OCI-LY1 (cell line): ENCODE data around the gene LTBP2.
"Not testable (repeated sequence)": the region's sequence is repeated elsewhere in the genome, so short reads cannot be mapped to it uniquely, and the experiment has no call there.

Experiments
- CTCF ChIP-seq: fragments of 200-600 bp; sonication (generic), shearing (Covaris generic); IDR thresholded peaks from 2 replicates; pipeline ENCODE4 v1.5.1; 2017; ENCODE audit warnings: mild to moderate bottlenecking, antibody characterized with exemption, low read length, moderate library complexity, mixed read lengths
- EZH2 ChIP-seq: fragments of 200-600 bp; sonication (generic), shearing (Covaris generic); IDR thresholded peaks from 2 replicates; pipeline ENCODE4 v1.8.0; 2017; ENCODE audit warnings: borderline replicate concordance, mixed run types, mild to moderate bottlenecking, antibody characterized with exemption, low read length, moderate library complexity, mixed read lengths

- not testable (repeated sequence) for TF ChIP-seq CTCF, EZH2
Measured at GRCh38 chr14:74536336-74536735, 75.7 kb downstream of the LTBP2 start.
